HEK293 (cell line): ENCODE data around the gene LMBR1.

Experiments
- GLIS1 ChIP-seq: fragments of 450-650 bp; formaldehyde crosslinking; IDR thresholded peaks from 2 replicates; pipeline ENCODE4 v1.5.1; 2016; ENCODE audit warnings: missing biosample characterization, missing genetic modification characterization
- HOXC10 ChIP-seq: sonication (generic); formaldehyde crosslinking; IDR thresholded peaks from 2 replicates; pipeline ENCODE4 v1.8.1; 2023; ENCODE audit warnings: mild to moderate bottlenecking, missing genetic modification reagents
- HOXD13 ChIP-seq: sonication (generic); formaldehyde crosslinking; IDR thresholded peaks from 2 replicates; pipeline ENCODE4 v1.8.0; 2022; ENCODE audit warnings: missing genetic modification reagents, borderline replicate concordance
- KLF10 ChIP-seq: fragments of 450-650 bp; IDR thresholded peaks from 2 replicates; pipeline ENCODE4 v1.5.1; 2018; ENCODE audit warnings: missing biosample characterization, mild to moderate bottlenecking, missing genetic modification characterization
- MEIS1 ChIP-seq: sonication (generic); formaldehyde crosslinking; IDR thresholded peaks from 2 replicates; pipeline ENCODE4 v1.8.1; 2022; ENCODE audit warnings: missing genetic modification reagents, mild to moderate bottlenecking, borderline replicate concordance
- MZF1 ChIP-seq: fragments of 450-650 bp; formaldehyde crosslinking; IDR thresholded peaks from 2 replicates; pipeline ENCODE4 v1.5.1; 2017; ENCODE audit warnings: missing biosample characterization, missing genetic modification characterization, borderline replicate concordance
- OSR2 ChIP-seq: fragments of 450-650 bp; formaldehyde crosslinking; IDR thresholded peaks from 2 replicates; pipeline ENCODE4 v1.5.1; 2016; ENCODE audit warnings: missing biosample characterization, missing genetic modification characterization
- PRDM1 ChIP-seq: fragments of 450-650 bp; formaldehyde crosslinking; IDR thresholded peaks from 2 replicates; pipeline ENCODE4; 2016; ENCODE audit warnings: missing biosample characterization, missing genetic modification characterization
- REPIN1 ChIP-seq: fragments of 450-650 bp; formaldehyde crosslinking; IDR thresholded peaks from 2 replicates; pipeline ENCODE4 v1.5.1; 2017; ENCODE audit warnings: missing biosample characterization, missing genetic modification characterization, low read depth
- ZBTB1 ChIP-seq: fragments of 450-650 bp; formaldehyde crosslinking; IDR thresholded peaks from 2 replicates; pipeline ENCODE4 v1.5.1; 2016; ENCODE audit warnings: missing biosample characterization, missing genetic modification characterization
- ZBTB21 ChIP-seq: fragments of 450-650 bp; formaldehyde crosslinking; IDR thresholded peaks from 2 replicates; pipeline ENCODE4 v1.5.1; 2017; ENCODE audit warnings: missing biosample characterization, missing genetic modification characterization
- ZEB2 ChIP-seq: fragments of 450-650 bp; formaldehyde crosslinking; IDR thresholded peaks from 2 replicates; pipeline ENCODE4 v1.5.1; 2016; ENCODE audit warnings: missing biosample characterization, missing genetic modification characterization
- ZFP37 ChIP-seq: fragments of 450-650 bp; formaldehyde crosslinking; IDR thresholded peaks from 2 replicates; pipeline ENCODE4 v1.5.1; 2016; ENCODE audit warnings: missing biosample characterization, missing genetic modification characterization
- ZNF112 ChIP-seq: fragments of 450-650 bp; formaldehyde crosslinking; IDR thresholded peaks from 2 replicates; pipeline ENCODE4 v1.5.0; 2017; ENCODE audit warnings: missing biosample characterization, missing genetic modification characterization
- ZNF19 ChIP-seq: fragments of 450-650 bp; formaldehyde crosslinking; IDR thresholded peaks from 2 replicates; pipeline ENCODE4; 2016; ENCODE audit warnings: missing biosample characterization, missing genetic modification characterization, low read depth
- ZNF2 ChIP-seq: fragments of 450-650 bp; formaldehyde crosslinking; IDR thresholded peaks from 2 replicates; pipeline ENCODE4 v1.5.1; 2016; ENCODE audit warnings: missing biosample characterization, missing genetic modification characterization
- ZNF202 ChIP-seq: fragments of 450-650 bp; formaldehyde crosslinking; IDR thresholded peaks from 2 replicates; pipeline ENCODE4 v1.5.1; 2016; ENCODE audit warnings: missing biosample characterization, missing genetic modification characterization, borderline replicate concordance
- ZNF214 ChIP-seq: fragments of 450-650 bp; formaldehyde crosslinking; IDR thresholded peaks from 2 replicates; pipeline ENCODE4 v1.5.1; 2017; ENCODE audit warnings: missing biosample characterization, mild to moderate bottlenecking, missing genetic modification characterization, borderline replicate concordance
- ZNF248 ChIP-seq: fragments of 450-650 bp; formaldehyde crosslinking; IDR thresholded peaks from 2 replicates; pipeline ENCODE4 v1.5.1; 2017; ENCODE audit warnings: missing biosample characterization, missing genetic modification characterization
- ZNF350 ChIP-seq: fragments of 450-650 bp; formaldehyde crosslinking; IDR thresholded peaks from 2 replicates; pipeline ENCODE4 v1.5.0; 2017; ENCODE audit warnings: missing biosample characterization, mild to moderate bottlenecking, missing genetic modification characterization
- ZNF426 ChIP-seq: fragments of 450-650 bp; formaldehyde crosslinking; IDR thresholded peaks from 2 replicates; pipeline ENCODE4 v1.5.1; 2017; ENCODE audit warnings: missing biosample characterization, missing genetic modification characterization, mild to moderate bottlenecking, inconsistent platforms, moderate library complexity
- ZNF433 ChIP-seq: fragments of 450-650 bp; formaldehyde crosslinking; IDR thresholded peaks from 2 replicates; pipeline ENCODE4 v1.5.1; 2016; ENCODE audit warnings: missing biosample characterization, missing genetic modification characterization, low read depth
- ZNF501 ChIP-seq: fragments of 450-650 bp; formaldehyde crosslinking; IDR thresholded peaks from 2 replicates; pipeline ENCODE4 v1.5.1; 2016; ENCODE audit warnings: missing biosample characterization, missing genetic modification characterization
- ZNF521 ChIP-seq: fragments of 450-650 bp; formaldehyde crosslinking; IDR thresholded peaks from 2 replicates; pipeline ENCODE4 v1.5.1; 2017; ENCODE audit warnings: missing biosample characterization, mild to moderate bottlenecking, missing genetic modification characterization
- ZNF558 ChIP-seq: fragments of 450-650 bp; formaldehyde crosslinking; IDR thresholded peaks from 2 replicates; pipeline ENCODE4 v1.5.1; 2016; ENCODE audit warnings: missing biosample characterization, missing genetic modification characterization
- ZNF585B ChIP-seq: fragments of 450-650 bp; formaldehyde crosslinking; IDR thresholded peaks from 2 replicates; pipeline ENCODE4 v1.5.1; 2016; ENCODE audit warnings: missing biosample characterization, missing genetic modification characterization
- ZNF610 ChIP-seq: fragments of 450-650 bp; formaldehyde crosslinking; IDR thresholded peaks from 2 replicates; pipeline ENCODE4 v1.5.1; 2016; ENCODE audit warnings: missing biosample characterization, missing genetic modification characterization, borderline replicate concordance
- ZNF654 ChIP-seq: fragments of 450-650 bp; formaldehyde crosslinking; IDR thresholded peaks from 2 replicates; pipeline ENCODE4 v1.5.1; 2016; ENCODE audit warnings: low read depth, missing biosample characterization, missing genetic modification characterization
- ZNF660 ChIP-seq: fragments of 450-650 bp; IDR thresholded peaks from 2 replicates; pipeline ENCODE4 v1.5.1; 2018; ENCODE audit warnings: missing biosample characterization, mild to moderate bottlenecking, missing genetic modification characterization
- ZNF677 ChIP-seq: fragments of 450-650 bp; IDR thresholded peaks from 2 replicates; pipeline ENCODE4 v1.5.0; 2018; ENCODE audit warnings: missing biosample characterization, mild to moderate bottlenecking, missing genetic modification characterization, moderate library complexity
- ZNF776 ChIP-seq: fragments of 450-650 bp; formaldehyde crosslinking; IDR thresholded peaks from 2 replicates; pipeline ENCODE4 v1.5.0; 2017; ENCODE audit warnings: missing biosample characterization, missing genetic modification characterization, borderline replicate concordance
- TF ChIP-seq, protein P1 (sequence below): fragments of 450-650 bp; formaldehyde crosslinking; IDR thresholded peaks from 2 replicates; pipeline ENCODE4 v1.5.1; 2016; ENCODE audit warnings: missing biosample characterization, missing genetic modification characterization
- TF ChIP-seq, protein P2 (sequence below): sonication (generic); formaldehyde crosslinking; IDR thresholded peaks from 2 replicates; pipeline ENCODE4 v1.8.1; 2022; ENCODE audit warnings: mild to moderate bottlenecking, moderate library complexity, missing genetic modification reagents
- TF ChIP-seq, protein P3 (sequence below): fragments of 450-650 bp; formaldehyde crosslinking; IDR thresholded peaks from 2 replicates; pipeline ENCODE4 v1.5.1; 2016; ENCODE audit warnings: missing biosample characterization, missing genetic modification characterization
- TF ChIP-seq, protein P4 (sequence below): fragments of 450-650 bp; formaldehyde crosslinking; IDR thresholded peaks from 2 replicates; pipeline ENCODE4 v1.5.1; 2016; ENCODE audit warnings: missing biosample characterization, missing genetic modification characterization

Gene LMBR1

DNA sequence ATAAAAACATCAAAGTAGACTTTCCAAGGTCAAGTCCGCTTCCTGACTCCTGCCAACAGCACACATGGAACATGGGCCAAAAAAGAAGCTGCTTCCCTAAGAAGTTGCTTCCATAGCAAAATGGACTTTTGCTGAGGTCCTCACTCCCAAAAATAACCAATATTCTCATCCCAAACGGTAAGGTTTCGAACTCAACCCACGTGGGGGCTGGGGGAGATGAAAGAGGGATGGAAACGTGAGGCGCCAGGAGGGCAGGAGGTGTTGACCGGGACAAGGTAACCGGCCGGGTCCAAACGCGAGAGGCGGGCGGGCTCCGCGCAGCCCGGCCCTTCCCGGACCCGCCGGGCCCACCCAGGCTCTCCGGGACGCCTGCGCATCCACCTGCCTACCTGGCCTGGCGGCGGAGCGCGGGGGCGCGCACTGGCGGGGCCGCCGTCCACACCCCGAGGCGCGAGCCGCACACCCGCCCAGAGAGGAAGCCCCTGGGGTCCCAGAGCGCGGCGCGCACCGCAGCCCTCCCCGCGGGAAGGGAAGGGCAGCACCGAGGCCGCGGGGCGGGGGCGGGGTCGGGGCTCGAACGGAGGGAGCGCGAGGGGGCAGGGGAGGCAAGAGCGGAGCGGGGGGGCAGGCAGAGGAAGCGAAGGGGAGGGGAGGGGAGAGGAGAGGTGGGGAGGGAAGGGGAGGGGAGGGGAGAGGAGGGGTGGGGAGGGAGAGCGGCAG is 742 bp downstream of the LMBR1 start (continued):
- TF ChIP-seq ZNF677 (tag by site-specific recombination) (0 out of 2 replicates have a peak, but pooled peaks have one; percentile 29), ZNF660 (tag by site-specific recombination) (peak; percentile 58; the same call in 1 of the 2 replicates), ZNF202 (tag by site-specific recombination) (no peak), ZNF2 (tag by site-specific recombination) (no peak; the same call in 1 of the 2 replicates), ZNF350 (no peak), ZBTB1 (tag by site-specific recombination) (no peak), ZNF654 (tag by site-specific recombination) (no peak), ZNF214 (tag by site-specific recombination) (no peak), MZF1 (tag by site-specific recombination) (no peak), ZNF248 (tag by site-specific recombination) (no peak), ZNF19 (tag by site-specific recombination) (no peak), ZNF112 (no peak), ZNF776 (no peak), ZNF610 (tag by site-specific recombination) (no peak), KLF10 (tag by site-specific recombination) (peak; percentile 67), ZBTB21 (no peak), PRDM1 (tag by site-specific recombination) (no peak), HOXC10 (0 out of 2 replicates have a peak, but pooled peaks have one; percentile 33), REPIN1 (tag by site-specific recombination) (no peak), HOXD13 (no peak), ZEB2 (tag by site-specific recombination) (no peak), OSR2 (no peak), ZNF521 (no peak), ZNF558 (tag by site-specific recombination) (no peak), ZFP37 (tag by site-specific recombination) (no peak), GLIS1 (tag by site-specific recombination) (peak; percentile 35; the same call in 1 of the 2 replicates), MEIS1 (CRISPR knock-in tag) (no peak), ZNF501 (tag by site-specific recombination) (no peak), ZNF433 (no peak), ZNF585B (tag by site-specific recombination) (no peak), ZNF426 (tag by site-specific recombination) (no peak)
- TF ChIP-seq, protein P1, sequence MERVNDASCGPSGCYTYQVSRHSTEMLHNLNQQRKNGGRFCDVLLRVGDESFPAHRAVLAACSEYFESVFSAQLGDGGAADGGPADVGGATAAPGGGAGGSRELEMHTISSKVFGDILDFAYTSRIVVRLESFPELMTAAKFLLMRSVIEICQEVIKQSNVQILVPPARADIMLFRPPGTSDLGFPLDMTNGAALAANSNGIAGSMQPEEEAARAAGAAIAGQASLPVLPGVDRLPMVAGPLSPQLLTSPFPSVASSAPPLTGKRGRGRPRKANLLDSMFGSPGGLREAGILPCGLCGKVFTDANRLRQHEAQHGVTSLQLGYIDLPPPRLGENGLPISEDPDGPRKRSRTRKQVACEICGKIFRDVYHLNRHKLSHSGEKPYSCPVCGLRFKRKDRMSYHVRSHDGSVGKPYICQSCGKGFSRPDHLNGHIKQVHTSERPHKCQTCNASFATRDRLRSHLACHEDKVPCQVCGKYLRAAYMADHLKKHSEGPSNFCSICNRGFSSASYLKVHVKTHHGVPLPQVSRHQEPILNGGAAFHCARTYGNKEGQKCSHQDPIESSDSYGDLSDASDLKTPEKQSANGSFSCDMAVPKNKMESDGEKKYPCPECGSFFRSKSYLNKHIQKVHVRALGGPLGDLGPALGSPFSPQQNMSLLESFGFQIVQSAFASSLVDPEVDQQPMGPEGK (tag by site-specific recombination): peak; percentile 40; the same call in 1 of the 2 replicates
- TF ChIP-seq, protein P2, sequence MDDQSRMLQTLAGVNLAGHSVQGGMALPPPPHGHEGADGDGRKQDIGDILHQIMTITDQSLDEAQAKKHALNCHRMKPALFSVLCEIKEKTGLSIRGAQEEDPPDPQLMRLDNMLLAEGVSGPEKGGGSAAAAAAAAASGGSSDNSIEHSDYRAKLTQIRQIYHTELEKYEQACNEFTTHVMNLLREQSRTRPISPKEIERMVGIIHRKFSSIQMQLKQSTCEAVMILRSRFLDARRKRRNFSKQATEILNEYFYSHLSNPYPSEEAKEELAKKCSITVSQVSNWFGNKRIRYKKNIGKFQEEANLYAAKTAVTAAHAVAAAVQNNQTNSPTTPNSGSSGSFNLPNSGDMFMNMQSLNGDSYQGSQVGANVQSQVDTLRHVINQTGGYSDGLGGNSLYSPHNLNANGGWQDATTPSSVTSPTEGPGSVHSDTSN (CRISPR knock-in tag): no peak
- TF ChIP-seq, protein P3, sequence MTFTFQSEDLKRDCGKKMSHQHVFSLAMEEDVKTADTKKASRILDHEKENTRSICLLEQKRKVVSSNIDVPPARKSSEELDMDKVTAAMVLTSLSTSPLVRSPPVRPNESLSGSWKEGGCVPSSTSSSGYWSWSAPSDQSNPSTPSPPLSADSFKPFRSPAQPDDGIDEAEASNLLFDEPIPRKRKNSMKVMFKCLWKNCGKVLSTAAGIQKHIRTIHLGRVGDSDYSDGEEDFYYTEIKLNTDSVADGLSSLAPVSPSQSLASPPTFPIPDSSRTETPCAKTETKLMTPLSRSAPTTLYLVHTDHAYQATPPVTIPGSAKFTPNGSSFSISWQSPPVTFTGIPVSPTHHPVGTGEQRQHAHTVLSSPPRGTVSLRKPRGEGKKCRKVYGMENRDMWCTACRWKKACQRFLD (tag by site-specific recombination): no peak
- TF ChIP-seq, protein P4, sequence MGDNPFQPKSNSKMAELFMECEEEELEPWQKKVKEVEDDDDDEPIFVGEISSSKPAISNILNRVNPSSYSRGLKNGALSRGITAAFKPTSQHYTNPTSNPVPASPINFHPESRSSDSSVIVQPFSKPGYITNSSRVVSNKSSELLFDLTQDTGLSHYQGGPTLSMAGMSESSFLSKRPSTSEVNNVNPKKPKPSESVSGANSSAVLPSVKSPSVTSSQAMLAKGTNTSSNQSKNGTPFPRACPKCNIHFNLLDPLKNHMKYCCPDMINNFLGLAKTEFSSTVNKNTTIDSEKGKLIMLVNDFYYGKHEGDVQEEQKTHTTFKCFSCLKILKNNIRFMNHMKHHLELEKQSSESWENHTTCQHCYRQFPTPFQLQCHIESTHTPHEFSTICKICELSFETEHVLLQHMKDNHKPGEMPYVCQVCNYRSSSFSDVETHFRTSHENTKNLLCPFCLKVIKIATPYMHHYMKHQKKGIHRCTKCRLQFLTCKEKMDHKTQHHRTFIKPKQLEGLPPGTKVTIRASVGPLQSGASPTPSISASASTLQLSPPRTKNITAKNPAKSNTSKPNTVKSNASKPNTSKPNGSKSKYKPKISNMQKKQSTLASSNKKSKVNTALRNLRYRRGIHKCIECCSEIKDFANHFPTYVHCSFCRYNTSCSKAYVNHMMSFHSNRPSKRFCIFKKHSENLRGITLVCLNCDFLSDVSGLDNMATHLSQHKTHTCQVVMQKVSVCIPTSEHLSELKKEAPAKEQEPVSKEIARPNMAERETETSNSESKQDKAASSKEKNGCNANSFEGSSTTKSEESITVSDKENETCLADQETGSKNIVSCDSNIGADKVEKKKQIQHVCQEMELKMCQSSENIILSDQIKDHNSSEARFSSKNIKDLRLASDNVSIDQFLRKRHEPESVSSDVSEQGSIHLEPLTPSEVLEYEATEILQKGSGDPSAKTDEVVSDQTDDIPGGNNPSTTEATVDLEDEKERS (tag by site-specific recombination): no peak
